ENCODE measurements around the gene PAX2. TPM values are rescaled to one million over a fixed set of nuclear protein-coding genes. Genes with fewer than 3 reads are reported as not detected.

The PAX2 gene
- total and polyA plus RNA-seq, 2 of the 13 experiments (the other 11 are each of a cell fraction or from before 2014, with no cell fraction given): not detected

DNA sequence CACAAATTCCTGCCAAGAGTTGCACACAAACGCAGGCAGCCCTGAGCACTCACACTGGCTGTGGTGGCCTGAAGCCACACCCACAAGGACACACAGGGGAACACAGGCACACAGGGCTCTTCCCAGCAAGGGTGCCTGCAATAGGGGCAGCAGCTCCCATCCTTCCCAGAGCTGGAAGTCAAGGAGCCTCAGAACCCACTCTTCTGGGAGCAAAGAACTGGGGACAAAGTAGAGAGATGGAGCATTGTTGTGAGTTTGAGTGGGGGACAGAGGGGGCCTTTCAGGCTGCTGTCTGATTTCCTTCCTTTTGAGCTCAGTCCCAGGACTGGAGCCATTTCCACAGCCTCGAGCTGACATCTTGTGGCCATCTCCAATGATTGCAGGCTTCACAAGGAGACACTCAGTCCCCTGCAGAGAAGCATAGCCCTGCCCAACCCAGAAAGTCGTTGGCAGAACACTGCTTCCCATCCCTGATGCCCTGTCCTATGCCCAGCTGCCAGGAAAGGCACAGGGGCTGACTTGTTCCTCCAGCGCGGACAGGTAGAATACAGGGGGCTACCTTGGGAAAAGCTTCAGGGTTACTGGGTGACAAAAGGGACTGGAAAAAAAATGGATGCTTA lies 133.0 kb downstream of the PAX2 start (continued):
- TF ChIP-seq AHDC1 (CRISPR knock-in tag; IDR thresholded peaks at IDR 0.05; ENCODE audit: borderline replicate concordance): peak; percentile 18; the same call in 1 of the 2 replicates
- no peak for TF ChIP-seq ZZZ3 (CRISPR knock-in tag; IDR thresholded peaks at IDR 0.05; ENCODE audit: borderline replicate concordance)
- TF ChIP-seq E2F2 (CRISPR knock-in tag; IDR thresholded peaks at IDR 0.05; ENCODE audit: borderline replicate concordance): no peak
- no peak for TF ChIP-seq ZNF709 (CRISPR knock-in tag; IDR thresholded peaks at IDR 0.05)
- peak; percentile 19; the same call in 1 of the 2 replicates for TF ChIP-seq ZNF772 (CRISPR knock-in tag; IDR thresholded peaks at IDR 0.05)
- no peak for TF ChIP-seq SP4 (CRISPR knock-in tag; IDR thresholded peaks at IDR 0.05)
- TF ChIP-seq STAG1 (CRISPR knock-in tag; IDR thresholded peaks at IDR 0.05): peak; percentile 93
- TF ChIP-seq XRCC5 (optimal IDR thresholded peaks at IDR 0.05; ENCODE audit: low read length): peak; percentile 27
- TF ChIP-seq NCOA5 (CRISPR knock-in tag; IDR thresholded peaks at IDR 0.05): no peak
- TF ChIP-seq, protein P1, sequence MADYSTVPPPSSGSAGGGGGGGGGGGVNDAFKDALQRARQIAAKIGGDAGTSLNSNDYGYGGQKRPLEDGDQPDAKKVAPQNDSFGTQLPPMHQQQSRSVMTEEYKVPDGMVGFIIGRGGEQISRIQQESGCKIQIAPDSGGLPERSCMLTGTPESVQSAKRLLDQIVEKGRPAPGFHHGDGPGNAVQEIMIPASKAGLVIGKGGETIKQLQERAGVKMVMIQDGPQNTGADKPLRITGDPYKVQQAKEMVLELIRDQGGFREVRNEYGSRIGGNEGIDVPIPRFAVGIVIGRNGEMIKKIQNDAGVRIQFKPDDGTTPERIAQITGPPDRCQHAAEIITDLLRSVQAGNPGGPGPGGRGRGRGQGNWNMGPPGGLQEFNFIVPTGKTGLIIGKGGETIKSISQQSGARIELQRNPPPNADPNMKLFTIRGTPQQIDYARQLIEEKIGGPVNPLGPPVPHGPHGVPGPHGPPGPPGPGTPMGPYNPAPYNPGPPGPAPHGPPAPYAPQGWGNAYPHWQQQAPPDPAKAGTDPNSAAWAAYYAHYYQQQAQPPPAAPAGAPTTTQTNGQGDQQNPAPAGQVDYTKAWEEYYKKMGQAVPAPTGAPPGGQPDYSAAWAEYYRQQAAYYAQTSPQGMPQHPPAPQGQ (CRISPR knock-in tag; IDR thresholded peaks at IDR 0.05; ENCODE audit: borderline replicate concordance): no peak
- no peak for TF ChIP-seq SIN3A (IDR thresholded peaks at IDR 0.05; ENCODE audit: borderline replicate concordance, low read depth, low read length)
- TF ChIP-seq ZNF687 (CRISPR knock-in tag; IDR thresholded peaks at IDR 0.05): peak; percentile 48
- 0 out of 2 replicates have a peak, but pooled peaks have one; percentile 20 for TF ChIP-seq ZNF747 (CRISPR knock-in tag; IDR thresholded peaks at IDR 0.05; ENCODE audit: borderline replicate concordance)
- no peak for TF ChIP-seq HNRNPUL1 (IDR thresholded peaks at IDR 0.05; ENCODE audit: low read depth, low read length)
- peak; percentile 50; the same call in 1 of the 2 replicates for TF ChIP-seq HDAC2 (CRISPR knock-in tag; IDR thresholded peaks at IDR 0.05)
- no peak for TF ChIP-seq ZNF780A (CRISPR knock-in tag; IDR thresholded peaks at IDR 0.05)

Measured in HepG2 (cell line).